ENCODE results near the gene NCAPD2.

The NCAPD2 gene

GRCh38 chr12:6538420-6539313, 44.8 kb downstream of the NCAPD2 start:
- H3K9me3 Mint-ChIP-seq, result no peaks in the 10 kb centered on the region
- H3K4me1 Mint-ChIP-seq, result peaks cover 26% of the 10 kb centered on the region
- no peak overlapping the region for H3K4me3 Mint-ChIP-seq
- no peaks in the 10 kb centered on the region for H3K27me3 Mint-ChIP-seq
- peaks cover 9% of the 10 kb centered on the region for H3K36me3 Mint-ChIP-seq
- ATAC-seq (ENCODE audit: low read depth) (no peak), DNase-seq (ENCODE audit: low spot score in 2 of 2) (no peak)
- peak overlapping the region; percentile 87 for H3K27ac Mint-ChIP-seq

- H3K9me3 Mint-ChIP-seq, result no peaks in the 10 kb centered on the region
- H3K4me3 Mint-ChIP-seq, result no peak overlapping the region
- peaks cover 9% of the 10 kb centered on the region for H3K36me3 Mint-ChIP-seq
- ATAC-seq (ENCODE audit: low read depth) (no peak), DNase-seq (ENCODE audit: low spot score in 2 of 2) (no peak)
- peaks cover 23% of the 10 kb centered on the region for H3K4me1 Mint-ChIP-seq
- peak overlapping the region; percentile 87 for H3K27ac Mint-ChIP-seq
- H3K27me3 Mint-ChIP-seq, result no peaks in the 10 kb centered on the region
These were observed 45.4 kb downstream of the NCAPD2 start for GRCh38 chr12:6539314-6539682.

- no peaks in the 10 kb centered on the region for H3K9me3 Mint-ChIP-seq
- ATAC-seq (ENCODE audit: low read depth) (no peak), DNase-seq (ENCODE audit: low spot score in 2 of 2) (no peak)
- H3K36me3 Mint-ChIP-seq, result peaks cover 13% of the 10 kb centered on the region
- peak overlapping the region; percentile 75 for H3K27ac Mint-ChIP-seq
- H3K4me1 Mint-ChIP-seq, result peaks cover 23% of the 10 kb centered on the region
- H3K27me3 Mint-ChIP-seq, result no peaks in the 10 kb centered on the region
- H3K4me3 Mint-ChIP-seq, result peak overlapping the region; percentile 82
These were observed 45.8 kb downstream of the NCAPD2 start for GRCh38 chr12:6539707-6540134.

GRCh38 chr12:6540181-6540877, 46.4 kb downstream of the NCAPD2 start:
- H3K4me3 Mint-ChIP-seq, result peak overlapping the region; percentile 82
- H3K4me1 Mint-ChIP-seq, result peaks cover 22% of the 10 kb centered on the region
- H3K36me3 Mint-ChIP-seq, result peaks cover 13% of the 10 kb centered on the region
- H3K9me3 Mint-ChIP-seq, result no peaks in the 10 kb centered on the region
- H3K27me3 Mint-ChIP-seq, result no peaks in the 10 kb centered on the region
- H3K27ac Mint-ChIP-seq, result peak overlapping the region; percentile 75
- ATAC-seq (ENCODE audit: low read depth), result peak; percentile 55
- DNase-seq (ENCODE audit: low spot score in 2 of 2), result peak in 1 of 2 donors; percentile 33

GRCh38 chr12:6541371-6542165, 47.7 kb downstream of the NCAPD2 start:
- no peak overlapping the region for H3K4me3 Mint-ChIP-seq
- ATAC-seq (ENCODE audit: low read depth), result no peak
- H3K4me1 Mint-ChIP-seq, result peaks cover 15% of the 10 kb centered on the region
- H3K36me3 Mint-ChIP-seq, result peaks cover 17% of the 10 kb centered on the region
- no peaks in the 10 kb centered on the region for H3K9me3 Mint-ChIP-seq
- no peak for DNase-seq (ENCODE audit: low spot score in 2 of 2)
- no peak overlapping the region for H3K27ac Mint-ChIP-seq
- H3K27me3 Mint-ChIP-seq, result no peaks in the 10 kb centered on the region

- H3K27ac Mint-ChIP-seq, result no peak overlapping the region
- no peak for DNase-seq (ENCODE audit: low spot score in 2 of 2)
- H3K4me1 Mint-ChIP-seq, result peaks cover 15% of the 10 kb centered on the region
- no peaks in the 10 kb centered on the region for H3K9me3 Mint-ChIP-seq
- H3K4me3 Mint-ChIP-seq, result no peak overlapping the region
- H3K27me3 Mint-ChIP-seq, result no peaks in the 10 kb centered on the region
- ATAC-seq (ENCODE audit: low read depth), result no peak
- peaks cover 16% of the 10 kb centered on the region for H3K36me3 Mint-ChIP-seq
These were observed 48.5 kb downstream of the NCAPD2 start for GRCh38 chr12:6542209-6543009.

- Mint-ChIP-seq H3K36me3 (peaks cover 25% of the 10 kb centered on the region), H3K4me1 (peaks cover 3% of the 10 kb centered on the region), H3K27ac (no peak overlapping the region), H3K4me3 (no peak overlapping the region), H3K9me3 (no peaks in the 10 kb centered on the region), H3K27me3 (no peaks in the 10 kb centered on the region)
- DNase-seq (ENCODE audit: low spot score in 2 of 2) (no peak), ATAC-seq (ENCODE audit: low read depth) (no peak)
These were observed 52.1 kb downstream of the NCAPD2 start for GRCh38 chr12:6546016-6546415.

- Mint-ChIP-seq H3K36me3 (peaks cover 27% of the 10 kb centered on the region), H3K27ac (no peak overlapping the region), H3K27me3 (no peaks in the 10 kb centered on the region), H3K4me3 (no peak overlapping the region), H3K4me1 (peaks cover 12% of the 10 kb centered on the region), H3K9me3 (no peaks in the 10 kb centered on the region)
- DNase-seq (ENCODE audit: low spot score in 2 of 2), result no peak
- no peak for ATAC-seq (ENCODE audit: low read depth)
These were observed 53.7 kb downstream of the NCAPD2 start for GRCh38 chr12:6547566-6547965.

- Mint-ChIP-seq H3K9me3 (no peaks in the 10 kb centered on the region), H3K4me3 (no peak overlapping the region), H3K36me3 (peaks cover 27% of the 10 kb centered on the region), H3K27ac (no peak overlapping the region), H3K27me3 (no peaks in the 10 kb centered on the region), H3K4me1 (peaks cover 15% of the 10 kb centered on the region)
- DNase-seq (ENCODE audit: low spot score in 2 of 2) (no peak), ATAC-seq (ENCODE audit: low read depth) (no peak)
These were observed 54.1 kb downstream of the NCAPD2 start for GRCh38 chr12:6547987-6548386.

- Mint-ChIP-seq H3K4me1 (peaks cover 15% of the 10 kb centered on the region), H3K27ac (no peak overlapping the region), H3K4me3 (no peak overlapping the region), H3K27me3 (no peaks in the 10 kb centered on the region), H3K36me3 (peaks cover 27% of the 10 kb centered on the region), H3K9me3 (no peaks in the 10 kb centered on the region)
- no peak for ATAC-seq (ENCODE audit: low read depth)
- no peak for DNase-seq (ENCODE audit: low spot score in 2 of 2)
These were observed 54.7 kb downstream of the NCAPD2 start for GRCh38 chr12:6548556-6548955.

- no peak for ATAC-seq (ENCODE audit: low read depth)
- Mint-ChIP-seq H3K4me3 (no peak overlapping the region), H3K36me3 (peaks cover 27% of the 10 kb centered on the region), H3K27ac (no peak overlapping the region), H3K27me3 (no peaks in the 10 kb centered on the region), H3K4me1 (peaks cover 18% of the 10 kb centered on the region), H3K9me3 (no peaks in the 10 kb centered on the region)
- DNase-seq (ENCODE audit: low spot score in 2 of 2), result no peak
These were observed 55.2 kb downstream of the NCAPD2 start for GRCh38 chr12:6548966-6549683.

- H3K27ac Mint-ChIP-seq, result no peak overlapping the region
- no peaks in the 10 kb centered on the region for H3K27me3 Mint-ChIP-seq
- no peaks in the 10 kb centered on the region for H3K9me3 Mint-ChIP-seq
- no peak for ATAC-seq (ENCODE audit: low read depth)
- peaks cover 24% of the 10 kb centered on the region for H3K36me3 Mint-ChIP-seq
- no peak for DNase-seq (ENCODE audit: low spot score in 2 of 2)
- H3K4me1 Mint-ChIP-seq, result peaks cover 24% of the 10 kb centered on the region
- H3K4me3 Mint-ChIP-seq, result no peak overlapping the region
These were observed 55.8 kb downstream of the NCAPD2 start for GRCh38 chr12:6549684-6550151.
